BLaER1 (cell line): Measurements from ENCODE around the gene MFSD11.
"Not testable (repeated sequence)": the region's sequence is repeated elsewhere in the genome, so short reads cannot be mapped to it uniquely, and the experiment has no call there.

ENCODE experiments used
- H3K27ac ChIP-seq: shearing (Covaris generic); formaldehyde crosslinking; 2 replicates; pipeline ENCODE4 v1.8.1; 2022
- H3K27me3 ChIP-seq: shearing (Covaris generic); formaldehyde crosslinking; 2 replicates; pipeline ENCODE4 v1.8.1; 2022
- H3K36me3 ChIP-seq: shearing (Covaris generic); formaldehyde crosslinking; 2 replicates; pipeline ENCODE4 v1.8.1; 2022
- H3K4me1 ChIP-seq: shearing (Covaris generic); formaldehyde crosslinking; 2 replicates; pipeline ENCODE4 v1.8.1; 2022
- H3K4me2 ChIP-seq: shearing (Covaris generic); formaldehyde crosslinking; 2 replicates; pipeline ENCODE4 v1.8.1; 2022
- H3K4me3 ChIP-seq: shearing (Covaris generic); formaldehyde crosslinking; 2 replicates; pipeline ENCODE4 v1.8.1; 2022
- H3K9ac ChIP-seq: shearing (Covaris generic); formaldehyde crosslinking; 2 replicates; pipeline ENCODE4 v1.8.1; 2022
- H3K9me3 ChIP-seq: shearing (Covaris generic); formaldehyde crosslinking; 2 replicates; pipeline ENCODE4 v1.8.1; 2022
- H4K20me1 ChIP-seq: shearing (Covaris generic); formaldehyde crosslinking; 2 replicates; pipeline ENCODE4 v1.8.1; 2022
- Cebpa-rat ChIP-seq: shearing (Covaris generic); IDR thresholded peaks from 2 replicates; pipeline ENCODE4 v1.8.1; 2022

MFSD11 gene

GRCh38 chr17:76697702-76698465 is 40.0 kb upstream of the MFSD11 start:
- no peaks in the 10 kb centered on the region for H3K27me3 ChIP-seq
- H3K4me2 ChIP-seq = peak overlapping the region; percentile 95
- peak overlapping the region; percentile 57 for H3K4me3 ChIP-seq
- H3K27ac ChIP-seq = peak overlapping the region; percentile 93
- peaks cover 99% of the 10 kb centered on the region for H3K4me1 ChIP-seq
- TF ChIP-seq Cebpa-rat = no peak
- no peaks in the 10 kb centered on the region for H4K20me1 ChIP-seq
- peaks cover 6% of the 10 kb centered on the region; the same call in 1 of the 2 replicates for H3K36me3 ChIP-seq
- H3K9ac ChIP-seq = peak overlapping the region; percentile 78
- no peaks in the 10 kb centered on the region for H3K9me3 ChIP-seq

- Histone ChIP-seq H3K4me1 (peaks cover 99% of the 10 kb centered on the region), H3K4me2 (peak overlapping the region; percentile 95), H3K27ac (peak overlapping the region; percentile 93), H3K4me3 (peak overlapping the region; percentile 57), H3K9ac (peak overlapping the region; percentile 78; the same call in 1 of the 2 replicates)
- not testable (repeated sequence) for H3K27me3 ChIP-seq, H4K20me1 ChIP-seq, H3K9me3 ChIP-seq, H3K36me3 ChIP-seq
These were observed 39.4 kb upstream of the MFSD11 start for GRCh38 chr17:76698466-76698977.

DNA sequence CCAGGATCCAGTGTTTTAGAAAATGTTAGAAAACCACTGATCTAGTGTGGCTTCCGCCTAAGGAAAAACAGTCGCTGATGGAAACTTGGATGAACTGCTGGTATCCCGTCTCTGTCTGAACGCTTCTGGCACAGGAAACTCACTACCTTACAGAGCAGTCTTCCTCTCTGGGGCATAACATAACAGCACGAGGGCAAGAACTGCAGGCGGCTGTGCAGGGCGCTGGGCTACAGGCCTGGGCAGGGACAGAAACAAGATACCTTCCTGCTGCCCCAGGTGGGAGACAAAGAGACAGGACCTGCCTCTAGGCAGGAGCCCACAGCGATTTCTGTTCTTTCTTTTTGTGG is 37.7 kb upstream of the MFSD11 start:
- peak overlapping the region; percentile 93 for H3K27ac ChIP-seq
- peak overlapping the region; percentile 83 for H3K9ac ChIP-seq
- H3K4me1 ChIP-seq = peaks cover 98% of the 10 kb centered on the region
- H3K4me2 ChIP-seq = peak overlapping the region; percentile 95
- no peaks in the 10 kb centered on the region for H3K27me3 ChIP-seq
- peaks cover 6% of the 10 kb centered on the region; the same call in 1 of the 2 replicates for H3K36me3 ChIP-seq
- H4K20me1 ChIP-seq = no peaks in the 10 kb centered on the region
- no peak for TF ChIP-seq Cebpa-rat
- H3K9me3 ChIP-seq = no peaks in the 10 kb centered on the region
- peak overlapping the region; percentile 65 for H3K4me3 ChIP-seq

DNA sequence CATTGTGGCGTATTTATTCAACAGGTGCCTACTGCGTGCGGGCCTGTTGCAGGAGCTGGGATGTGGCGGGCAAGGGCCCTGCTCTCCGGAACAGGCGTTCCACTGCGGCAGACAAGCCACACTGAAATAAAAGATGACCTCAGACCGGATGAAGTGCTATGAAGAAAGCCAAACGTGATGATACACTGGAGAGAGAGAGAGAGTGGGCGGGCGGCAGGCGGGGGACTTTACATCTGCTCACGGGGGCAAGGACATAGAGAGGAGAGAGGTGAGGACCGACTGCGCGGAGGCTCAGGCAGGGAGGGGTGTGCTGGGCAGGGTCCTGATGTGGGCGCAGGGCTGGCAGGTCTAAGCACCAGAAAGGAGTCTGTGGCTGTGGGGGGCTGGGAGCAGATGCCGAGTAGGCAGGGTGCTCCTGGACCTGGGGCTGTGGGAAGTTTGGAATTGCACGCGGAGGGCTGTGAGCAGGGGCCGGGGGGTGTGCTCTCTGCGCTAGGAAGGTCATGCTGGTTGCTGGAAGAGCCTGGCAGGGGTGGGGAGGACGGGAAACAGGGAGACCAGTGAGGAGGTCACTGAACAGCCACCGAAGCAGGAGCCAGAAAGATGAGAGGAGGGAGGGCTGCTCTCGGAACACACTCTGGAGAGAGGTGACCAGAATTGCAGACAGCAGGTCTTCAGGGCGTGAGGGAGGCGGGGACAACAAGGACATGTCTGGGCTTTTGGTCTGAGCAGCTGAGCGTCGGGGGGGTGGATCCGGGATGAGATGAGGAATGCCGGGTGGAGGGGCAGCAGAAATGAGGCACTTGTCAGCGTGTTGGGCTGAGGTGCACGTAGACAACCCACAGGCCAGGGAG is 37.1 kb upstream of the MFSD11 start:
- H4K20me1 ChIP-seq = no peaks in the 10 kb centered on the region
- peak overlapping the region; percentile 93 for H3K27ac ChIP-seq
- peak overlapping the region; percentile 95 for H3K4me2 ChIP-seq
- no peak for TF ChIP-seq Cebpa-rat
- peak overlapping the region; percentile 83 for H3K9ac ChIP-seq
- H3K4me1 ChIP-seq = peaks cover 98% of the 10 kb centered on the region
- peak overlapping the region; percentile 65 for H3K4me3 ChIP-seq
- no peaks in the 10 kb centered on the region for H3K9me3 ChIP-seq
- no peaks in the 10 kb centered on the region for H3K27me3 ChIP-seq
- H3K36me3 ChIP-seq = peaks cover 4% of the 10 kb centered on the region; the same call in 1 of the 2 replicates

- Histone ChIP-seq H3K27me3 (no peaks in the 10 kb centered on the region), H3K4me3 (peak overlapping the region; percentile 65), H3K4me2 (peak overlapping the region; percentile 95), H3K27ac (peak overlapping the region; percentile 93), H3K4me1 (peaks cover 98% of the 10 kb centered on the region), H3K36me3 (peaks cover 8% of the 10 kb centered on the region; the same call in 1 of the 2 replicates), H3K9me3 (no peaks in the 10 kb centered on the region), H3K9ac (peak overlapping the region; percentile 83), H4K20me1 (no peaks in the 10 kb centered on the region)
- no peak for TF ChIP-seq Cebpa-rat
These were observed 36.4 kb upstream of the MFSD11 start for GRCh38 chr17:76701471-76701967.

DNA sequence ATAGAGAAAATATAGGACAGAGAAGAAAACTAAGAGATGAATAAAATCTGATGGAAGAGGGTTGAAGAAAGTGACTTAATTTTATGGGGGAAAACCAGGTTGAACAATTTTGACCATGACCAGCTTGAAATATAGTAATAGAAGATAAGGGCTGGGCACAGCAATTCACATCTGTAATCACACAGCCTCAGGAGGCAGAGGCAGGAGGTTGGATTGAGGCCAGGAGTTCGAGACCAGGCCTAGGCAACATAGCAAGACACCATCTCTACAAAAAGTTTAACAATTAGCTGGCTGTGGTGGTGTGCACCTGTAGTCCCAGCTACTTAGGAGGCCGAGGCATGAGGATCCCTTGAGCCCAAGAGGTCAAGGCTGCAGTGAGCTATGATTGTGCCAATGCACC is 35.8 kb upstream of the MFSD11 start:
- Histone ChIP-seq H4K20me1 (no peaks in the 10 kb centered on the region), H3K36me3 (peaks cover 9% of the 10 kb centered on the region; the same call in 1 of the 2 replicates), H3K9me3 (no peaks in the 10 kb centered on the region), H3K9ac (peak overlapping the region; percentile 83; the same call in 1 of the 2 replicates), H3K4me1 (peaks cover 95% of the 10 kb centered on the region), H3K27ac (peak overlapping the region; percentile 93), H3K4me2 (peak overlapping the region; percentile 95), H3K4me3 (no peak overlapping the region), H3K27me3 (no peaks in the 10 kb centered on the region)
- no peak for TF ChIP-seq Cebpa-rat

- H3K27me3 ChIP-seq = no peaks in the 10 kb centered on the region
- peak overlapping the region; percentile 93 for H3K27ac ChIP-seq
- no peak for TF ChIP-seq Cebpa-rat
- peak overlapping the region; percentile 67 for H3K9ac ChIP-seq
- peaks cover 9% of the 10 kb centered on the region; the same call in 1 of the 2 replicates for H3K36me3 ChIP-seq
- H3K4me1 ChIP-seq = peaks cover 95% of the 10 kb centered on the region
- H3K4me3 ChIP-seq = peak overlapping the region; percentile 22; the same call in 1 of the 2 replicates
- H4K20me1 ChIP-seq = peaks cover 1% of the 10 kb centered on the region; the same call in 1 of the 2 replicates
- H3K4me2 ChIP-seq = peak overlapping the region; percentile 95
- H3K9me3 ChIP-seq = no peaks in the 10 kb centered on the region
These were observed 34.8 kb upstream of the MFSD11 start for GRCh38 chr17:76702941-76703637.

DNA sequence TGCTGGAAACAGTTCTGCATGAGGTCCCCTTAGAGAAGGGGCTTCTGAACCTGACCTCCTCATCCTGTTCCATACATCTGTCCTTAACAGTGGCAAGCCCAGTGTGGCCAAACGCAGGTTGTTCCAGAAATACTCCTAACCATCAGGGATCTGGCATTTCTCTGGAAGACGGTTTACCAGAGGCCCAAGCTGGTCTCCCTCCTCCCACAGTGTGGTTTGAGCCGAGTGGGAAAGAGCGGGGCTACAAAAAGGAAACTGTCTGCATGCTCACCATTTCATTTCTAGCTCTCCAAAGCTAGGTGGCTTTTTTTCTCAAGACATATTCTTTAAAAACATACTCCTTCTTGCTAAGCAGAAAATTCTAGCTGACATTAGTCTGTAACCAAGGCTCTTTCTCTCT is 33.1 kb upstream of the MFSD11 start:
- Histone ChIP-seq H3K4me3 (no peak overlapping the region), H3K27me3 (no peaks in the 10 kb centered on the region), H3K36me3 (peaks cover 9% of the 10 kb centered on the region; the same call in 1 of the 2 replicates), H3K4me2 (peak overlapping the region; percentile 56), H3K9ac (no peak overlapping the region), H3K27ac (peak overlapping the region; percentile 1; the same call in 1 of the 2 replicates), H3K9me3 (no peaks in the 10 kb centered on the region), H3K4me1 (peaks cover 95% of the 10 kb centered on the region), H4K20me1 (peaks cover 14% of the 10 kb centered on the region)
- TF ChIP-seq Cebpa-rat = no peak

DNA sequence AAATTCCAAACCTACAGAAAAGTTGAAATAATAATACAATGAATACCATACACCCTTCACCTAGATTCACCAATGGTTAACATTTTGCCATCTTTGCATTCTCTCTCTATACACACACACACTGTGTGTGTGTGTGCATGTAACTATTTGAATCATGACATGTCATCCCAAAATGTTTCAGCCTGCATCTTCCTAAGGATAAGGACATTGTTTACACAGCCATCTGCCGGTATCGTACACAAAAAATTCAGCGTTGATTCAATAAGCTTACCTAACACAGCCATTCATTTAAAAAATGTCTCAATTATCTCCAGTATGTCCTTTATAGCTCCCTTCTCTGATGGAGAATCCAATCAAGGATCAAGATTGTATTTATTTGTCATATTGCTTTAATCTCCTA is 31.1 kb upstream of the MFSD11 start:
- no peak for TF ChIP-seq Cebpa-rat
- H3K9ac ChIP-seq = no peak overlapping the region
- peaks cover 14% of the 10 kb centered on the region for H4K20me1 ChIP-seq
- H3K4me2 ChIP-seq = 0 out of 2 replicates have a peak overlapping the region, but pooled peaks have one; percentile 98
- peaks cover 9% of the 10 kb centered on the region; the same call in 1 of the 2 replicates for H3K36me3 ChIP-seq
- no peaks in the 10 kb centered on the region for H3K27me3 ChIP-seq
- H3K4me3 ChIP-seq = no peak overlapping the region
- H3K27ac ChIP-seq = no peak overlapping the region
- H3K9me3 ChIP-seq = no peaks in the 10 kb centered on the region
- peaks cover 88% of the 10 kb centered on the region for H3K4me1 ChIP-seq
